ENCODE data around the gene TMEM271. TPM values are rescaled to one million over a fixed set of nuclear protein-coding genes. Genes with fewer than 3 reads are reported as not detected.

Gene TMEM271
- total and polyA plus RNA-seq, 2 donors (not counting 3 experiments of a cell fraction or from before 2014, with no cell fraction given): not detected

GRCh38 chr4:561426-561825 is 14.7 kb downstream of the TMEM271 start:
- dilution Hi-C loops (cut with MboI; ENCODE audit: extremely low pct_ligation_motif_present, low sequenced_read_pairs): no loop called here

More at GRCh38 chr4:561426-561825, 14.7 kb downstream of the TMEM271 start:
- DNase-seq (ENCODE audit: low read depth, low spot score): no peak
- Histone ChIP-seq H3K4me1 (ENCODE audit: control insufficient read depth, extremely low read depth, insufficient read depth, low read length) (no peaks in the 10 kb centered on the region), H4K20me1 (replicated peaks; ENCODE audit: control insufficient read depth, extremely low read depth, insufficient read depth, low read length) (no peaks in the 10 kb centered on the region), H3K79me2 (ENCODE audit: control insufficient read depth, insufficient read depth, low read length) (no peaks in the 10 kb centered on the region), H3K4me2 (ENCODE audit: insufficient read depth, low read length) (no peak overlapping the region), H3K4me3 (replicated peaks in 1 of 3; ENCODE audit: insufficient read depth in 1 of 3, low read depth in 1 of 3, low read length in 3 of 3) (no peak overlapping the region), H2AFZ (ENCODE audit: low read depth, low read length) (no peak overlapping the region), H3K9me3 (replicated peaks; ENCODE audit: control insufficient read depth, insufficient read depth, low read length) (no peaks in the 10 kb centered on the region), H3K27ac (ENCODE audit: insufficient read depth, low read depth, low read length) (no peak overlapping the region), H3K27me3 (ENCODE audit: control insufficient read depth in 2 of 2, insufficient read depth in 2 of 2, low read length in 2 of 2) (no peaks in the 10 kb centered on the region), H3K9me1 (replicated peaks; ENCODE audit: control insufficient read depth, extremely low read depth, insufficient read depth, low read length) (no peaks in the 10 kb centered on the region), H3K9ac (replicated peaks; ENCODE audit: extremely low read depth, insufficient read depth, low read length) (no peak overlapping the region), H3K36me3 (ENCODE audit: control insufficient read depth in 2 of 2, extremely low read depth in 1 of 2, insufficient read depth in 2 of 2, low read length in 2 of 2) (no peaks in the 10 kb centered on the region)
- TF ChIP-seq POLR2AphosphoS5 (IDR thresholded peaks at IDR 0.05; ENCODE audit: insufficient read depth, low read depth, low read length) (no peak), FOS (IDR thresholded peaks at IDR 0.05; ENCODE audit: borderline replicate concordance, insufficient read depth, low read length) (no peak), CTCF (IDR thresholded peaks at IDR 0.05; ENCODE audit: extremely low read depth in 1 of 2, insufficient read depth in 1 of 2, low read depth in 1 of 2, low read length in 2 of 2) (no peak), MYC (IDR thresholded peaks at IDR 0.05; ENCODE audit: low read depth, low read length) (no peak), MAX (IDR thresholded peaks at IDR 0.05; ENCODE audit: insufficient read depth, insufficient read length) (no peak), GATA2 (IDR thresholded peaks at IDR 0.05; ENCODE audit: insufficient read depth, insufficient read length, low read depth, low read length) (no peak), JUN (IDR thresholded peaks at IDR 0.05; ENCODE audit: borderline replicate concordance, insufficient read depth, insufficient read length, low read depth) (no peak)
- intact Hi-C loops (cut with micrococcal nuclease): no loop called here
- no TSS peak for BruUV-seq (replicated peaks)
- ChIA-PET CTCF (no interaction called here), POLR2A (no interaction called here)
- no peak for FAIRE-seq

Data from endothelial cell of umbilical vein (primary cell).